ENCODE results near the gene ZNF599.
"Not testable (repeated sequence)": the region's sequence is repeated elsewhere in the genome, so short reads cannot be mapped to it uniquely, and the experiment has no call there.

ZNF599 gene

GRCh38 chr19:34772697-34773554, at the start of gene ZNF599:
Gene ZNF599 (minus strand): TSS chr19:34773215. CDS start chr19:34772841, 374 bp downstream.
- FAIRE-seq (peak; percentile 57), DNase-seq (ENCODE audit: low spot score) (peak; percentile 68)

- DNase-seq (ENCODE audit: low spot score): no peak
- no peak for FAIRE-seq
Measured at GRCh38 chr19:34818270-34818669, 45.3 kb upstream of the ZNF599 start.

GRCh38 chr19:34816708-34817107, 43.7 kb upstream of the ZNF599 start:
- DNase-seq (ENCODE audit: low spot score) (no peak), FAIRE-seq (no peak)

GRCh38 chr19:34808566-34808965, 35.6 kb upstream of the ZNF599 start:
- DNase-seq (ENCODE audit: low spot score): peak; percentile 43
- no peak for FAIRE-seq

GRCh38 chr19:34806976-34807860, 34.2 kb upstream of the ZNF599 start:
- FAIRE-seq (no peak), DNase-seq (ENCODE audit: low spot score) (no peak)

- DNase-seq (ENCODE audit: low spot score) (no peak), FAIRE-seq (no peak)
Measured at GRCh38 chr19:34804115-34804514, 31.1 kb upstream of the ZNF599 start.

- not testable (repeated sequence) for DNase-seq (ENCODE audit: low spot score); FAIRE-seq
Measured at GRCh38 chr19:34796953-34797352, 23.9 kb upstream of the ZNF599 start.

- FAIRE-seq (no peak), DNase-seq (ENCODE audit: low spot score) (no peak)
Measured at GRCh38 chr19:34794066-34794960, 21.3 kb upstream of the ZNF599 start.

GRCh38 chr19:34793565-34793964, 20.6 kb upstream of the ZNF599 start:
- no peak for FAIRE-seq
- DNase-seq (ENCODE audit: low spot score): no peak

- DNase-seq (ENCODE audit: low spot score) (no peak), FAIRE-seq (no peak)
Measured at GRCh38 chr19:34788074-34788473, 15.1 kb upstream of the ZNF599 start.

GRCh38 chr19:34787059-34787824, 14.2 kb upstream of the ZNF599 start:
- no peak for FAIRE-seq
- no peak for DNase-seq (ENCODE audit: low spot score)

GRCh38 chr19:34786236-34786635, 13.2 kb upstream of the ZNF599 start:
- DNase-seq (ENCODE audit: low spot score): no peak
- FAIRE-seq: no peak

GRCh38 chr19:34779652-34780051, 6.6 kb upstream of the ZNF599 start:
- FAIRE-seq (no peak), DNase-seq (ENCODE audit: low spot score) (no peak)

GRCh38 chr19:34778342-34778741, 5.3 kb upstream of the ZNF599 start:
- DNase-seq (ENCODE audit: low spot score) (no peak), FAIRE-seq (no peak)

- DNase-seq (ENCODE audit: low spot score) (no peak), FAIRE-seq (no peak)
Measured at GRCh38 chr19:34774857-34775256, 1.8 kb upstream of the ZNF599 start.

- no peak for FAIRE-seq
Measured at GRCh38 chr19:34773555-34773864, 495 bp upstream of the ZNF599 start.

GRCh38 chr19:34767951-34768350, 5.1 kb downstream of the ZNF599 start:
- no peak for FAIRE-seq
- no peak for DNase-seq (ENCODE audit: low spot score)

More at GRCh38 chr19:34773555-34773864, 495 bp upstream of the ZNF599 start:
- no peak for DNase-seq (ENCODE audit: low spot score)

GRCh38 chr19:34766386-34766785, 6.6 kb downstream of the ZNF599 start:
- DNase-seq (ENCODE audit: low spot score): no peak
- no peak for FAIRE-seq

GRCh38 chr19:34759218-34759917, 13.6 kb downstream of the ZNF599 start:
- FAIRE-seq (no peak), DNase-seq (ENCODE audit: low spot score) (no peak)

- FAIRE-seq: no peak
Measured at GRCh38 chr19:34757441-34757840, 15.6 kb downstream of the ZNF599 start.

More at GRCh38 chr19:34757441-34757840, 15.6 kb downstream of the ZNF599 start:
- DNase-seq (ENCODE audit: low spot score): no peak

Measured in RCC 7860 (cell line).